Stimulated activated CD4-positive, alpha-beta T cell treated with anti-CD3 and anti-CD28 coated beads, Interleukin-15, amount 100 ng/mL, for 24 hours (primary cell): ENCODE data around the gene BPTF.
"Not testable (repeated sequence)": the region's sequence is repeated elsewhere in the genome, so short reads cannot be mapped to it uniquely, and the experiment has no call there.

Source experiments
- DNase-seq: peaks from one replicate; pipeline ENCODE4 v3.0.0-alpha.2; 2020

The BPTF gene

GRCh38 chr17:67833946-67834631, 8.8 kb downstream of the BPTF start:
- DNase-seq: no peak

GRCh38 chr17:67834634-67835033, 9.3 kb downstream of the BPTF start:
- DNase-seq: no peak

GRCh38 chr17:67836205-67836987, 11.1 kb downstream of the BPTF start:
- DNase-seq: no peak

GRCh38 chr17:67837965-67838364, 12.7 kb downstream of the BPTF start:
- DNase-seq: no peak

GRCh38 chr17:67838538-67838937, 13.2 kb downstream of the BPTF start:
- DNase-seq: no peak

GRCh38 chr17:67841992-67842391, 16.7 kb downstream of the BPTF start:
- DNase-seq: no peak

GRCh38 chr17:67842648-67843047, 17.3 kb downstream of the BPTF start:
- DNase-seq: no peak

- no peak for DNase-seq
These were observed 20.1 kb downstream of the BPTF start for GRCh38 chr17:67845374-67845773.

- DNase-seq: not testable (repeated sequence)
These were observed 22.9 kb downstream of the BPTF start for GRCh38 chr17:67848189-67848588.

- DNase-seq: not testable (repeated sequence)
These were observed 23.5 kb downstream of the BPTF start for GRCh38 chr17:67848846-67849245.

- no peak for DNase-seq
These were observed 25.8 kb downstream of the BPTF start for GRCh38 chr17:67850991-67851631.

- no peak for DNase-seq
These were observed 28.4 kb downstream of the BPTF start for GRCh38 chr17:67853703-67854102.

GRCh38 chr17:67854378-67854777, 29.1 kb downstream of the BPTF start:
- no peak for DNase-seq

GRCh38 chr17:67855504-67856324, 30.4 kb downstream of the BPTF start:
- no peak for DNase-seq

GRCh38 chr17:67856402-67856801, 31.1 kb downstream of the BPTF start:
- DNase-seq: not testable (repeated sequence)

GRCh38 chr17:67862614-67863217, 37.4 kb downstream of the BPTF start:
- DNase-seq: no peak

GRCh38 chr17:67863624-67864247, 38.4 kb downstream of the BPTF start:
- DNase-seq: no peak

GRCh38 chr17:67865438-67865837, 40.1 kb downstream of the BPTF start:
- DNase-seq: no peak

- no peak for DNase-seq
These were observed 42.3 kb downstream of the BPTF start for GRCh38 chr17:67867591-67867990.

GRCh38 chr17:67868176-67868575, 42.9 kb downstream of the BPTF start:
- DNase-seq: no peak

GRCh38 chr17:67879662-67880061, 54.4 kb downstream of the BPTF start:
- DNase-seq: no peak

GRCh38 chr17:67881083-67881482, 55.8 kb downstream of the BPTF start:
- DNase-seq: no peak
